SK-N-SH treated with all-trans-retinoic acid at 6 μM for 48 hours (cell line): ENCODE measurements around the gene MTUS2.

Experiments used
- ATAC-seq: fragments of 200-7000 bp; cut with Tn5 transposase; 3 replicates; pipeline ENCODE4 v1.9.1; 2020; ENCODE audit warnings: mild to moderate bottlenecking, moderate library complexity
- ARNTL ChIP-seq: fragments of 450-650 bp; formaldehyde crosslinking; IDR thresholded peaks from 2 replicates; pipeline ENCODE4 v1.5.0; 2020; ENCODE audit warnings: low read depth, mild to moderate bottlenecking, moderate library complexity, borderline replicate concordance
- BACH2 ChIP-seq: fragments of 250-450 bp; sonication (Bioruptor Pico); IDR thresholded peaks from 2 replicates; pipeline ENCODE4 v1.9.0; 2021; ENCODE audit warnings: mild to moderate bottlenecking, borderline replicate concordance
- CREB5 ChIP-seq: fragments of 250-450 bp; sonication (Bioruptor Pico); IDR thresholded peaks from 2 replicates; pipeline ENCODE4 v1.5.1; 2020; ENCODE audit warnings: low read depth, mild to moderate bottlenecking, moderate library complexity
- CSDC2 ChIP-seq: fragments of 250-450 bp; sonication (Bioruptor Pico); IDR thresholded peaks from 2 replicates; pipeline ENCODE4 v1.5.0; 2020; ENCODE audit warnings: mild to moderate bottlenecking, moderate library complexity
- CSRNP3 ChIP-seq: fragments of 250-450 bp; sonication (Bioruptor Pico); IDR thresholded peaks from 2 replicates; pipeline ENCODE4 v1.5.1; 2021; ENCODE audit warnings: mild to moderate bottlenecking, moderate library complexity
- ISL1 ChIP-seq: fragments of 250-450 bp; sonication (Bioruptor Pico); IDR thresholded peaks from 2 replicates; pipeline ENCODE4 v2.1.2; 2022; ENCODE audit warnings: mild to moderate bottlenecking, moderate library complexity
- OSR1 ChIP-seq: fragments of 250-450 bp; sonication (Bioruptor Pico); IDR thresholded peaks from 2 replicates; pipeline ENCODE4 v1.8.0; 2022; ENCODE audit warnings: moderate library complexity, mild to moderate bottlenecking, inconsistent platforms
- POU6F1 ChIP-seq: fragments of 250-450 bp; sonication (Bioruptor Pico); IDR thresholded peaks from 2 replicates; pipeline ENCODE4 v1.8.0; 2021; ENCODE audit warnings: low read depth, mild to moderate bottlenecking, moderate library complexity, borderline replicate concordance
- PPARA ChIP-seq: fragments of 250-450 bp; sonication (Bioruptor Pico); IDR thresholded peaks from 2 replicates; pipeline ENCODE4 v1.5.0; 2020; ENCODE audit warnings: mild to moderate bottlenecking, borderline replicate concordance
- RARB ChIP-seq: fragments of 250-450 bp; sonication (Bioruptor Pico); IDR thresholded peaks from 2 replicates; pipeline ENCODE4 v1.8.0; 2021; ENCODE audit warnings: mild to moderate bottlenecking, moderate library complexity
- SNAI2 ChIP-seq: fragments of 250-450 bp; sonication (Bioruptor Pico); IDR thresholded peaks from 2 replicates; pipeline ENCODE4 v1.5.0; 2020; ENCODE audit warnings: mild to moderate bottlenecking, moderate library complexity
- TCF4 ChIP-seq: fragments of 250-450 bp; sonication (Bioruptor Pico); IDR thresholded peaks from 2 replicates; pipeline ENCODE4 v1.8.0; 2021; ENCODE audit warnings: mild to moderate bottlenecking, moderate library complexity, borderline replicate concordance
- TOX ChIP-seq: fragments of 250-450 bp; sonication (Bioruptor Pico); IDR thresholded peaks from 2 replicates; pipeline ENCODE4 v1.8.0; 2021; ENCODE audit warnings: mild to moderate bottlenecking, moderate library complexity, borderline replicate concordance
- ZC3H10 ChIP-seq: fragments of 250-450 bp; sonication (Bioruptor Pico); IDR thresholded peaks from 2 replicates; pipeline ENCODE4 v1.5.1; 2021; ENCODE audit warnings: mild to moderate bottlenecking, moderate library complexity
- ZFP3 ChIP-seq: fragments of 250-450 bp; sonication (Bioruptor Pico); IDR thresholded peaks from 2 replicates; pipeline ENCODE4 v1.5.0; 2020; ENCODE audit warnings: mild to moderate bottlenecking, moderate library complexity
- ZFP30 ChIP-seq: fragments of 450-650 bp; formaldehyde crosslinking; IDR thresholded peaks from 2 replicates; pipeline ENCODE4 v1.5.0; 2022; ENCODE audit warnings: mild to moderate bottlenecking, moderate library complexity
- ZNF565 ChIP-seq: fragments of 450-650 bp; formaldehyde crosslinking; conservative IDR thresholded peaks from 2 replicates; pipeline ENCODE4 v1.5.0; 2020; ENCODE audit warnings: low read depth, mild to moderate bottlenecking, moderate library complexity
- ZNF70 ChIP-seq: fragments of 450-650 bp; formaldehyde crosslinking; IDR thresholded peaks from 2 replicates; pipeline ENCODE4 v1.5.0; 2020; ENCODE audit warnings: mild to moderate bottlenecking, moderate library complexity
- ZNF8 ChIP-seq: fragments of 450-650 bp; formaldehyde crosslinking; IDR thresholded peaks from 2 replicates; pipeline ENCODE4 v1.5.0; 2020; ENCODE audit warnings: mild to moderate bottlenecking, moderate library complexity
- TF ChIP-seq, protein P1 (sequence below): fragments of 250-450 bp; sonication (Bioruptor Pico); IDR thresholded peaks from 2 replicates; pipeline ENCODE4 v1.8.0; 2020; ENCODE audit warnings: mild to moderate bottlenecking, moderate library complexity, borderline replicate concordance

The MTUS2 gene

DNA sequence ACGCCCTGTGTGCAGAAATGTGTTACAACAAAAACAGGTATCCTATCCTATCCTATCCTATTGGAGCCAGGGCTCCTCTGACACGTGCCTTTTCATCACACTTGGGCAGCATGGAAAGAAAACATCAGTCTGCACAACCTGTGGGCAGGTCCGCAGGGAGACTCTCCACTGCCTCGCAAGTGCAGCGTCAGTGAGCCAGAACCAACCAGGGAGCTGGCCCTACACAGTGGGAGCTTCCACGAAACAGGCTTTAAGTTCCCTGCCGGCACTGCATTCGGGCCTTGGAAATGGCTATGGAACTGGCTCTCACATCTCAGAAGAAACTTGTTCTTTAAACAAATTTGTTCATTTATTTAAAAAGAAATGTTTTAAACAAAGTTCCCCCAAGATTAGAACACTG, 725.8 kb downstream of the MTUS2 start (continued):
- TF ChIP-seq POU6F1: no peak
- no peak for TF ChIP-seq ISL1
- TF ChIP-seq ZNF70 (CRISPR knock-in tag): no peak
- TF ChIP-seq TCF4: no peak
- TF ChIP-seq CSDC2: no peak
- TF ChIP-seq OSR1 (CRISPR knock-in tag): no peak
- TF ChIP-seq ARNTL (CRISPR knock-in tag): no peak
- TF ChIP-seq SNAI2 (CRISPR knock-in tag): no peak
- TF ChIP-seq ZFP30: no peak

DNA sequence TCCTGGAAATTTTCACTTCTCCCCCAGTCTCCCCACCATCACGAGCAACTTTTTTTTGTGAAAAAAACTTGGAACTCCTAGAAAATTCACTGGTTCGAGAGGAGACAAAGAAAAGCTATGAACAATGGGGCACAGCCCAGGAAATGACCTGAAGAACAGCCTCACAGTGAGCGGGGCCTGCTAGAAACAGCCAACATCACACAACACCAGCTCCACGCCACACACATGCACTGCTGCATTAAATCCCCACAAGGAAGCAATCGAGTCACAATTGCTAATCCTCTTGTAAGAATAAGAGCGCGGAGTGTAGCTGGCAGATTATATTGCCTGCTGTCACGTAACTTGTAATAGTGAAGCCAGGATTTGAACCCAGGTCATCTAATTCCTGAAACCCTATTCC, 726.5 kb downstream of the MTUS2 start:
- TF ChIP-seq ZNF8 (no peak), ZNF70 (CRISPR knock-in tag) (no peak), POU6F1 (no peak), PPARA (no peak), SNAI2 (CRISPR knock-in tag) (no peak), CREB5 (CRISPR knock-in tag) (no peak), ARNTL (CRISPR knock-in tag) (no peak), CSDC2 (no peak), TCF4 (no peak), TOX (CRISPR knock-in tag) (no peak), ZFP30 (no peak)
- TF ChIP-seq, protein P1, sequence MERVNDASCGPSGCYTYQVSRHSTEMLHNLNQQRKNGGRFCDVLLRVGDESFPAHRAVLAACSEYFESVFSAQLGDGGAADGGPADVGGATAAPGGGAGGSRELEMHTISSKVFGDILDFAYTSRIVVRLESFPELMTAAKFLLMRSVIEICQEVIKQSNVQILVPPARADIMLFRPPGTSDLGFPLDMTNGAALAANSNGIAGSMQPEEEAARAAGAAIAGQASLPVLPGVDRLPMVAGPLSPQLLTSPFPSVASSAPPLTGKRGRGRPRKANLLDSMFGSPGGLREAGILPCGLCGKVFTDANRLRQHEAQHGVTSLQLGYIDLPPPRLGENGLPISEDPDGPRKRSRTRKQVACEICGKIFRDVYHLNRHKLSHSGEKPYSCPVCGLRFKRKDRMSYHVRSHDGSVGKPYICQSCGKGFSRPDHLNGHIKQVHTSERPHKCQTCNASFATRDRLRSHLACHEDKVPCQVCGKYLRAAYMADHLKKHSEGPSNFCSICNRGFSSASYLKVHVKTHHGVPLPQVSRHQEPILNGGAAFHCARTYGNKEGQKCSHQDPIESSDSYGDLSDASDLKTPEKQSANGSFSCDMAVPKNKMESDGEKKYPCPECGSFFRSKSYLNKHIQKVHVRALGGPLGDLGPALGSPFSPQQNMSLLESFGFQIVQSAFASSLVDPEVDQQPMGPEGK (CRISPR knock-in tag): no peak
- no peak for ATAC-seq

DNA sequence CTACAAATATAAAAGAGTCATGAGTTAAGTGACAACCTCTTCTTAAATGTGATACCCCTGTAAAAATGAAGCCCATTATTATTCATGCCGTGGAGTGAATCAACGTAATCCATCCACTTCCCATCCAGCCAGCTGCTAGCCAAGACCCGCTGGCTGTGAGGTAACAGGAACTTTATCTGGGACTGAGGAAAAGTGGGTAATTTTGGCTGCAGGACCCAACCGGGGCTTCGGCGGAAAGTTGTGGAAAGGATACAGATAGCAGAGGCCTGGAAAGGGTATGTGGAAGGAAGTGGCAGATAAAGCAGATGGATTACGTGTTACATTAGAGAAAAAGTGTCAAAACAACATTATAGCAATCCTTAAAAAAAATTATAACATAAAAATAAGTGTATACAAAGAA, 727.0 kb downstream of the MTUS2 start:
- TF ChIP-seq ZNF70 (CRISPR knock-in tag) (no peak), OSR1 (CRISPR knock-in tag) (no peak), TOX (CRISPR knock-in tag) (no peak), RARB (CRISPR knock-in tag) (no peak), POU6F1 (no peak), CREB5 (CRISPR knock-in tag) (no peak), CSDC2 (no peak), ZFP3 (CRISPR knock-in tag) (no peak), ZNF565 (CRISPR knock-in tag) (no peak)
- no peak for ATAC-seq

DNA sequence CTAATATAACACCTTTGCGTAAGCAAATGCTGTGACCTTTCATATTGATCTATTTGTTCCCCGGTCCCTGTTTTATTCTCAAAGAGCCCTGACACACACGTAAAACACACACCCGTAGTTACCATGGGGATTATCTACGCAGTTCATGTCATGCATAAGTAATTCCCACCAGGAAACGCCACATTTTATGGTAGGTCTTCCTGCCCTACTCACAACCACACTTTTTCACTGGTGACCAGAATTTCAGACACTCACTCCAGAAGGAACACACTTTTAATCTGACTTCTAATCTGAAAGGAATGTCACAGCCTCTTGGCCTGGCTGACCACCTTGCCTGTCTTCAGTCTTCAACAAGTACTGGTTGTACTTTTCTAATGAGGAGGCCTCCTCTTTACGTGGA, 728.6 kb downstream of the MTUS2 start:
- ATAC-seq: no peak
- TF ChIP-seq BACH2 (CRISPR knock-in tag): no peak
- TF ChIP-seq ZC3H10 (CRISPR knock-in tag): no peak
- no peak for TF ChIP-seq ZNF70 (CRISPR knock-in tag)
- no peak for TF ChIP-seq ZNF565 (CRISPR knock-in tag)
- no peak for TF ChIP-seq PPARA
- no peak for TF ChIP-seq ZNF8
- TF ChIP-seq CSRNP3 (CRISPR knock-in tag): no peak
- no peak for TF ChIP-seq CREB5 (CRISPR knock-in tag)
- no peak for TF ChIP-seq ZFP30
